ENCODE data around the gene ACTR3C. TPM values are rescaled to one million over a fixed set of nuclear protein-coding genes. Genes with fewer than 3 reads are reported as not detected.

ACTR3C gene
- total RNA-seq = 10 to 100 TPM in 2 of 3 donors, 1 to 10 TPM in 1; 5.0 to 54.0 (median 30.2) TPM

DNA sequence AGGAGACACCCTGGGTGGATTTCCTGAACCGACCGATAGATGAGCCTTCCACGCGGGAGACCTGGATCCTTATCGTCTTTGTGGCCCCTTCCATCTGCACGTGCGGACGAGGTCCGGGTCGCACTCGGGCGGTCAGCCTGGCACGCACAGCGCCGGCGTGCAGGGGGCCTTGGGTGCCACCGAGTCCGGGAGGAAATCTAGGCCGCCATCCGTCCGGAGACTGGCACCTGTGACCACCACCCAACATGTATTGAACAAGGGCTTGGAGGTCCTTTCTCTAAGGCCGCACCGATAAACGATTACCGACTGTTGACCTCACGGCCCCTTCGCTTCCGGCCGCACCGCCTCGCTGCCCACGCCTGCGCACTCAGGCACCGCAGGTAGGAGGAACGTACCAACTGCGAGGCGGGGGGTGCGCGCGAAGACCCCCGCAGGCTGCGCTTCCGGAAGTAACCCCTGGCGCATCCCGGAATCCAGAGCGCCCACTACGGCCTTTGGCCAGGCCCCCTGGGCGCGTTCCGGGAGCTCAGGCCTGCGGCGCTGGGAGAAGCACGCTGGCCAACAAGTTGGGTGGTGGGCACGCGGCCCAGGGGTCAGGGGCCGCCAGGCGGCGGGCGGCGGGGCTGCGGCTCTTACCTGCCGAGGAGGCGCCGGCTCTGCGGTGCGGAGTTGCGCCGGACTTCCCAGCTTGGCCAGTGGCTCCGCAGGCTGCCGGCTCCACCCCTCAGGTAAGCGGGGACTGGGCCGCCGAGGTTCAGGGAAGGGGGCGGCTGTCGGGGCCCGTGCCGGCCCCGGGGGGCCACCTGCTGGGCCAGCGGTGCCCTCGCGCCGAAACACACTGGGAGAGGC, at the start of gene ACTR3C, which contains the start of gene LRRC61:
TSS of gene ACTR3C (minus strand) at position 713 of the 849 bp plus-strand sequence. CDS start 28,249 bp downstream, outside the sequence.
TSS of gene LRRC61 (plus strand) at position 523 of the 849 bp plus-strand sequence. CDS start 13,507 bp downstream, outside the sequence.
- Histone ChIP-seq H3K36me3 (no peaks in the 10 kb centered on the region), H3K4me3 (peak within 1 kb of the TSS; percentile 47 to 92 (median 84)), H3K27me3 (no peaks in the 10 kb centered on the region), H3K4me1 (peaks cover 0 to 8% of the 10 kb centered on the region in 2 donors), H3K27ac (peak within 1 kb of the TSS; percentile 91 to 92), H3K9me3 (no peaks in the 10 kb centered on the region)
- peak in 1 of 2 donors; percentile 64 for DNase-seq (ENCODE audit: low spot score in 2 of 2)
- TF ChIP-seq POLR2A (IDR thresholded peaks at IDR 0.05) (no peak), POLR2AphosphoS5 (IDR thresholded peaks at IDR 0.05) (peak in 2 of 3 donors; percentile 20 to 56)
- TF ChIP-seq, protein P1, sequence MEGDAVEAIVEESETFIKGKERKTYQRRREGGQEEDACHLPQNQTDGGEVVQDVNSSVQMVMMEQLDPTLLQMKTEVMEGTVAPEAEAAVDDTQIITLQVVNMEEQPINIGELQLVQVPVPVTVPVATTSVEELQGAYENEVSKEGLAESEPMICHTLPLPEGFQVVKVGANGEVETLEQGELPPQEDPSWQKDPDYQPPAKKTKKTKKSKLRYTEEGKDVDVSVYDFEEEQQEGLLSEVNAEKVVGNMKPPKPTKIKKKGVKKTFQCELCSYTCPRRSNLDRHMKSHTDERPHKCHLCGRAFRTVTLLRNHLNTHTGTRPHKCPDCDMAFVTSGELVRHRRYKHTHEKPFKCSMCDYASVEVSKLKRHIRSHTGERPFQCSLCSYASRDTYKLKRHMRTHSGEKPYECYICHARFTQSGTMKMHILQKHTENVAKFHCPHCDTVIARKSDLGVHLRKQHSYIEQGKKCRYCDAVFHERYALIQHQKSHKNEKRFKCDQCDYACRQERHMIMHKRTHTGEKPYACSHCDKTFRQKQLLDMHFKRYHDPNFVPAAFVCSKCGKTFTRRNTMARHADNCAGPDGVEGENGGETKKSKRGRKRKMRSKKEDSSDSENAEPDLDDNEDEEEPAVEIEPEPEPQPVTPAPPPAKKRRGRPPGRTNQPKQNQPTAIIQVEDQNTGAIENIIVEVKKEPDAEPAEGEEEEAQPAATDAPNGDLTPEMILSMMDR (IDR thresholded peaks at IDR 0.05) = peak in 2 of 3 donors; percentile 30 to 34
- intact Hi-C loops (cut with DNase I; ENCODE audit: low total_unique reads) = no loop called here

DNA sequence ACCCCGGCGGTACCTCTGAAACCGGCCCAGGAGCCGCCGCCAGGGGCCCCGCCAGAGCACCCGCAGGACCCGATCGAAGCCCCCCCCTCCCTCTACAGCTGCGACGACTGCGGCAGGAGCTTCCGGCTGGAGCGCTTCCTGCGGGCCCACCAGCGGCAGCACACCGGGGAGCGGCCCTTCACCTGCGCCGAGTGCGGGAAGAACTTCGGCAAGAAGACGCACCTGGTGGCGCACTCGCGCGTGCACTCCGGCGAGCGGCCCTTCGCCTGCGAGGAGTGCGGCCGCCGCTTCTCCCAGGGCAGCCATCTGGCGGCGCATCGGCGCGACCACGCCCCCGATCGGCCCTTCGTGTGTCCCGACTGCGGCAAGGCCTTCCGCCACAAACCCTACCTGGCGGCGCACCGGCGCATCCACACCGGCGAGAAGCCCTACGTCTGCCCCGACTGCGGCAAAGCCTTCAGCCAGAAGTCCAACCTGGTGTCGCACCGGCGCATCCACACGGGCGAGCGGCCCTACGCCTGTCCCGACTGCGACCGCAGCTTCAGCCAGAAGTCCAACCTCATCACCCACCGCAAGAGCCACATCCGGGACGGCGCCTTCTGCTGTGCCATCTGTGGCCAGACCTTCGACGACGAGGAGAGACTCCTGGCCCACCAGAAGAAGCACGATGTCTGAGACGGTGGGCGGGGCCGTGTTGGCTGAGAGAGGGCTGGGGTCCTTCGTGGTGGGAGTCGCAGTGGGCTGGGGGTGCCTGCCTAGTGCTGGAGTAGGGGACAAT, 49.1 kb upstream of the ACTR3C start:
- H3K36me3 ChIP-seq = peaks cover 9% of the 10 kb centered on the region
- intact Hi-C loops (cut with DNase I; ENCODE audit: low total_unique reads) = no loop called here
- TF ChIP-seq POLR2AphosphoS5 (IDR thresholded peaks at IDR 0.05) (no peak), POLR2A (IDR thresholded peaks at IDR 0.05) (no peak)
- TF ChIP-seq, protein P1 (IDR thresholded peaks at IDR 0.05) = no peak
- no peaks in the 10 kb centered on the region for H3K27me3 ChIP-seq
- peak overlapping the region in 1 of 3 donors; percentile 6 for H3K4me3 ChIP-seq
- H3K27ac ChIP-seq = peak overlapping the region; percentile 72 to 82
- no peak for DNase-seq (ENCODE audit: low spot score in 2 of 2)
- H3K9me3 ChIP-seq = no peaks in the 10 kb centered on the region
- H3K4me1 ChIP-seq = peaks cover 8 to 21% of the 10 kb centered on the region in 2 donors

DNA sequence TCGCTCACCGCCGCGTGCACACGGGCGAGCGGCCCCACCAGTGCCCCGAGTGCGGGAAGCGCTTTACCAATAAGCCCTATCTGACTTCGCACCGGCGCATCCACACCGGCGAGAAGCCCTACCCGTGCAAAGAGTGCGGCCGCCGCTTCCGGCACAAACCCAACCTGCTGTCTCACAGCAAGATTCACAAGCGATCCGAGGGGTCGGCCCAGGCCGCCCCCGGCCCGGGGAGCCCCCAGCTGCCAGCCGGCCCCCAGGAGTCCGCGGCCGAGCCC, 48.6 kb upstream of the ACTR3C start:
- Histone ChIP-seq H3K36me3 (peaks cover 9% of the 10 kb centered on the region), H3K9me3 (no peaks in the 10 kb centered on the region), H3K27ac (no peak overlapping the region), H3K4me1 (peaks cover 8 to 21% of the 10 kb centered on the region in 2 donors), H3K4me3 (no peak overlapping the region), H3K27me3 (no peaks in the 10 kb centered on the region)
- DNase-seq (ENCODE audit: low spot score in 2 of 2) = no peak
- no peak for TF ChIP-seq POLR2A (IDR thresholded peaks at IDR 0.05)
- TF ChIP-seq, protein P1 (IDR thresholded peaks at IDR 0.05) = no peak
- no peak for TF ChIP-seq POLR2AphosphoS5 (IDR thresholded peaks at IDR 0.05)
- intact Hi-C loops (cut with DNase I; ENCODE audit: low total_unique reads) = no loop called here

DNA sequence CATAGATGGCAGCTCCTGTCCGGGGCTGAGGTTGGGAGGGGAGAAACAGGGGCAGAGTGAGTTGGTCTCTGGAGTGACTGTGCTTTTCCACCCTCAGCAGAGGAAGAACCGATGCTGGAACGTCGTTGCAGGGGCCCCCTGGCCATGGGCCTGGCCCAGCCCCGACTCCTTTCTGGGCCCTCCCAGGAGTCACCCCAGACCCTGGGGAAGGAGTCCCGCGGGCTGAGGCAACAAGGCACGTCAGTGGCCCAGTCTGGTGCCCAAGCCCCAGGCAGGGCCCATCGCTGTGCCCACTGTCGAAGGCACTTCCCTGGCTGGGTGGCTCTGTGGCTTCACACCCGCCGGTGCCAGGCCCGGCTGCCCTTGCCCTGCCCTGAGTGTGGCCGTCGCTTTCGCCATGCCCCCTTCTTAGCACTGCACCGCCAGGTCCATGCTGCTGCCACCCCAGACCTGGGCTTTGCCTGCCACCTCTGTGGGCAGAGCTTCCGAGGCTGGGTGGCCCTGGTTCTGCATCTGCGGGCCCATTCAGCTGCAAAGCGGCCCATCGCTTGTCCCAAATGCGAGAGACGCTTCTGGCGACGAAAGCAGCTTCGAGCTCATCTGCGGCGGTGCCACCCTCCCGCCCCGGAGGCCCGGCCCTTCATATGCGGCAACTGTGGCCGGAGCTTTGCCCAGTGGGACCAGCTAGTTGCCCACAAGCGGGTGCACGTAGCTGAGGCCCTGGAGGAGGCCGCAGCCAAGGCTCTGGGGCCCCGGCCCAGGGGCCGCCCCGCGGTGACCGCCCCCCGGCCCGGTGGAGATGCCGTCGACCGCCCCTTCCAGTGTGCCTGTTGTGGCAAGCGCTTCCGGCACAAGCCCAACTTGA, 48.0 kb upstream of the ACTR3C start:
- Histone ChIP-seq H3K4me3 (no peak overlapping the region), H3K4me1 (peaks cover 8 to 21% of the 10 kb centered on the region in 2 donors), H3K9me3 (no peaks in the 10 kb centered on the region), H3K27me3 (no peaks in the 10 kb centered on the region), H3K27ac (no peak overlapping the region), H3K36me3 (peaks cover 9% of the 10 kb centered on the region)
- intact Hi-C loops (cut with DNase I; ENCODE audit: low total_unique reads) = no loop called here
- TF ChIP-seq POLR2A (IDR thresholded peaks at IDR 0.05) = no peak
- TF ChIP-seq, protein P1 (IDR thresholded peaks at IDR 0.05) = no peak
- no peak for TF ChIP-seq POLR2AphosphoS5 (IDR thresholded peaks at IDR 0.05)
- DNase-seq (ENCODE audit: low spot score in 2 of 2) = no peak
